ENCODE measurements around the gene ITIH3.
"Not testable (repeated sequence)": the region's sequence is repeated elsewhere in the genome, so short reads cannot be mapped to it uniquely, and the experiment has no call there.

Gene ITIH3, protein sequence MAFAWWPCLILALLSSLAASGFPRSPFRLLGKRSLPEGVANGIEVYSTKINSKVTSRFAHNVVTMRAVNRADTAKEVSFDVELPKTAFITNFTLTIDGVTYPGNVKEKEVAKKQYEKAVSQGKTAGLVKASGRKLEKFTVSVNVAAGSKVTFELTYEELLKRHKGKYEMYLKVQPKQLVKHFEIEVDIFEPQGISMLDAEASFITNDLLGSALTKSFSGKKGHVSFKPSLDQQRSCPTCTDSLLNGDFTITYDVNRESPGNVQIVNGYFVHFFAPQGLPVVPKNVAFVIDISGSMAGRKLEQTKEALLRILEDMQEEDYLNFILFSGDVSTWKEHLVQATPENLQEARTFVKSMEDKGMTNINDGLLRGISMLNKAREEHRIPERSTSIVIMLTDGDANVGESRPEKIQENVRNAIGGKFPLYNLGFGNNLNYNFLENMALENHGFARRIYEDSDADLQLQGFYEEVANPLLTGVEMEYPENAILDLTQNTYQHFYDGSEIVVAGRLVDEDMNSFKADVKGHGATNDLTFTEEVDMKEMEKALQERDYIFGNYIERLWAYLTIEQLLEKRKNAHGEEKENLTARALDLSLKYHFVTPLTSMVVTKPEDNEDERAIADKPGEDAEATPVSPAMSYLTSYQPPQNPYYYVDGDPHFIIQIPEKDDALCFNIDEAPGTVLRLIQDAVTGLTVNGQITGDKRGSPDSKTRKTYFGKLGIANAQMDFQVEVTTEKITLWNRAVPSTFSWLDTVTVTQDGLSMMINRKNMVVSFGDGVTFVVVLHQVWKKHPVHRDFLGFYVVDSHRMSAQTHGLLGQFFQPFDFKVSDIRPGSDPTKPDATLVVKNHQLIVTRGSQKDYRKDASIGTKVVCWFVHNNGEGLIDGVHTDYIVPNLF

DNA sequence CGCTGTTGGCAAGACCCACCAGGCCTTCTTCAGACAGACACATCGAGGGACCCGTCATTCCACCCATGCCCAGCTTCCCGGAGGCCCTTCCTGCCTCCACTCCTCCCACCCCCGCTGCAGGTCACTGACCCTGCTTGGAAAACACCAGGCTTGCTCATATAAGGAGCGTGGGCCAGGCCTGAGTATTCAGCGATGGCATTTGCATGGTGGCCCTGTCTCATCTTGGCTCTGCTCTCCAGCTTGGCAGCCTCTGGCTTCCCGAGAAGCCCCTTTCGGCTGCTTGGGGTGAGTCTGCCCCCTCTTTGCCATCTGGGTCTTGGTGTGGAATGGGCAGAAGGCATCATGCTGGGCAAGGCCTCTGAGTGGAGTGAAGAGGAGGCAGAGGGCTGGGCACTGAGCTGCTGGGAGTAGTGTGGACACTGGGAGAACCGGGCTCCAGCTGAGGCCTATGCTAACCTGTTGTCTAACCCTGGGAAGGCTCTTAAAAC is at the start of gene ITIH3:
TSS of gene ITIH3 (plus strand) at position 185 of the 488 bp plus-strand sequence. CDS start at position 193, 8 bp downstream.
- no peak for DNase-seq

DNA sequence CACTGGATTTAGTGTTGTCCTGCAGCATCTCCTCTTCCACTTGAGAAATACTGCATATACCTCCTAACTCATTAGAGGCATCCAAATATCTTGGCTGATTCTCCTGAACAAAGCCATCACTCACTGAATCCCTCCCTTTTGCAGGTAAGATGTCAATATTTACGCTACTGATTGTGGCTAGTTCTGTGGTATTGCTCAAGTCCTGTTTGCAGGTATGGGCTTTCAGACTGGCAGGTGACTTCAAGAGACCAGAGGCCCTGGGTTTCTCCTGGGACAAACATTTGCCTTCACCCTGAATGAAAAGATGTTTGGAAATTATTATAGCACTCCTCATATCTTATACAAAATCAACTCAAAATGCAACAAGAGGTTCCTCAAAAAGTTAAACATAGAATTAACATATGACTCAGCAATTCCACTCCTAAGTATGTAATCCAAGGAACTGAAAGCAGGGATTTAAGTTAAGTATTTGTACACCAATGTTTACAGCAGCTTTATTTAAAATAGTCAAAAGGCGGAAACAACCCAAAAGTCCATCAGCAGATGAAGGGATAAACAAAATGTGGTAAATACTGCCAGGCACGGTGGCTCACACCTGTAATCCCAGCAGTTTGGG is 42.4 kb upstream of the ITIH3 start:
- DNase-seq: no peak

DNA sequence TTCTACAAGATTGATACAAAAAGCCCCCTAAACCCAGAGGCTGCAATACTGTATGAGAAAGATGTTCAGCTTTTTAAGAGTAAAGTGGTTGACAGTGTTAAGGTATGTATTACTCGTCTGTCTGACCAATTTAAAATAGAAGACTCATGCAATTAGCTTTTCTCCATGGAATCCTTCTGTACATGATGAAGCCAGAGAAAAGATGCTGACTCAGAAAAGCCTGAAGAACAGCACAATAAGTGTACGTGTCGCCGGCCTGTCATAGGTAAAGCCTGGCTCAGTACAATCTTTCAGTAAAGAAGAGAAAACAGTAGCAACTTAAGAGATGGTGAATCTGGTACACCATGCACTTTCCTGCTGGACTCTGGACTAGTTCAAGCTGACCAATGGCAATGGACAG is 40.2 kb upstream of the ITIH3 start:
- no peak for DNase-seq

DNA sequence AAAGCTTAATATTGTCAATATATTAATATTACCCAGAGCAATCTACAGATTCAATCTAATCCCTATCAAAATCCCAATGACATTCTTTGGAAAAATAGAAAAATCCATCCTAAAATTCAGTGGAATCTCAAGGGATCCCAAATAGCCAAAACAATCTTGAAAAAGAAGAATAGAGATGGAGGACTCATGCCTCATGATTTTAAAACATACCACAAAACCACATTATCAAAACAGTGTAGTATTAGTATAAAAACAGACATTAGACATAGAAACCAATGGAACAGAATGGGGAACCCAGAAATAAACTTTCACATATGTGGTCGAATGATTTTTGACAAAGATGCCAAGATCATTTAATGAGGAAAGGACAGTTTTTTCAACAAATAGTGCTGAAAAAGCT is 38.5 kb upstream of the ITIH3 start:
- no peak for DNase-seq

DNA sequence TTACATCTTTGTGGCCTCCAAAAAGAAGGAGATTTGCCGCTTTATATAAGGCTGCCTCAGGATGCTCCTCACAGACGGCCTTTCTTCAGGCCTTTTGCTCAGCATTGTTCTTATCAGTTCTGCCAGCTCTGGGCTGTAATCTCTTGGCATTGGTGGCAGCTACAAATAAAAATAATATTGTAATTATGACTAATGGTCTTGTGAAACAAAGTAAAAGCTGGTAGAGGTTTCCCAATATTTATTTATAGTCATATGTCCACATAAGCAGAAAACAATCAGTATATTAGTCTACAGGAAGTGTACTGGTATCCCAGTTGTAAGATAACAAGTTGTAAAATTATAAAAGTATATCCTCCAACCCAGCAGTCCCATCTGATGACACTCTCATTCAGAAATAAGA is 31.1 kb upstream of the ITIH3 start:
- DNase-seq: no peak

DNA sequence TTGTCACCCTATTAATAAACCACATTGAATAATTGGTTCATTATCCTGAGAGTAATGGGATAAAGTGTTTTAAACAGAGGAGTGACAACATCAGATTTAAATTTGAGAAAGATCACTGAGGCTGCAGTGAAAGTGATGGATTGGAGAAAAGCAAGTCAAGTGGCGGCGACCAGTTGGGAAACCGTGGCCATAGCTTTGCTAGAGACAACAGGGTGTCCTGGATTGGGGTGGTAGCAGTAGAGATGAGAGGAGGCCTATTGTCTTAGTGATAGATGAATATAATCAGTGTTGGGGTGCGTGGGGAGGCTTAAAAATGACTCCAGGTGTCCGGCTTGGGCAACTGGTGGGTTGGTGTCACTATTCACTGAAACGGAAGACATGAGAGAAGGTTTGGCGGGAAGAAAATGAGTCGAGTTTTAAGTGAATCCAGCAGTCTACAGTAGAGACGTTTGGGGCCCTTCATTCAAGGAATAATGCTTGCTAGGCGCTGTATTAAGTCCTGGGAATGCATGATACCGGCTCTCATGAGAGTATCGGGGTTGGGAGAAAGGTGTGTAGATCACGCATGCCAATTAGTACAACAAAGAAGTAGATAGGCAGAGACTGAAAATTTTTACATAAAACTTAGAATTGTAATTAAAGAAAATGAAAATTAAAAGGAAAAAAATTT is 24.7 kb upstream of the ITIH3 start:
- DNase-seq: no peak

DNA sequence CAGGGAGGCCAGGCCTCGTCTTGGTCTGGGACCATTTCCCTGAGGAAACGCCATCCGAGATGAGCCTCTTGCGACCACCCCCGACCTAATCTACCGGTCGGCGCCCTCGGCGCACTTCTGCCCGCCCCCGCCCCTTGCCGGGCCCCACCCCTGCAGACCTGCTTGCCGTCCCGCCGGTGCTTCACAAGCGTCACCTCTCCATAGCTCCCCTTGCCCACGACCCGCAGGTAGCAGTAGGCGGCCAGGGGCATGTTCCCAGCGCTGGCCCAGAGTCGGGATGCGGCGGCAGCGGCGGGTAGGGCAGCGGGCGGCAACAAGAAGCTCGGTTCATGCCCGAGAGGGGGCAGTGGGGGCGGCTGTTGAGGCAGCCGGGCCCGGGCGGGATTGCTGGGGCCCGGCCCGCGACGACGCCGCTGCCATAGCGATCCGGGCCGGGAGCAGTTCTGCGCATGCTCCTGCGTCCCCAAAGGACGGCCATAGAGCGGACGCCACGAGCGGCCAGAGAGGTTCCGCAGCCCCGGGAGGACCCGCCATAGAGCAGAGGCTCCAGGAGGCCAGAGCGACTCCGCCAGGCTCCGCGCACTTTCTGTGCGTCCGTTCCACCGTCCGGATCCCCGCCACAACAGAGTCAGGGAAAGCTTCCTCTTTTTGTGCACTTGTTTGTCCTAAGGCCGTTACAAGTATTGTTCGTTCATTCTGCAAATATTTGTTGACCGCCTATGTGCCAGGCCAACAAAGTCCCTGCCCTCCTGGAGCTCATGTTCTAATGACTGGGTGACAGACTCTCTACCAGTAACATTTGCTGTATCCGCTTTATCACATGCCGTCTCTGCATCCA is 23.9 kb upstream of the ITIH3 start, which contains the start of gene NEK4:
TSS of gene NEK4 (minus strand) at position 445 of the 838 bp plus-strand sequence. CDS start at position 251, 194 bp downstream.
- peak; percentile 72 for DNase-seq

DNA sequence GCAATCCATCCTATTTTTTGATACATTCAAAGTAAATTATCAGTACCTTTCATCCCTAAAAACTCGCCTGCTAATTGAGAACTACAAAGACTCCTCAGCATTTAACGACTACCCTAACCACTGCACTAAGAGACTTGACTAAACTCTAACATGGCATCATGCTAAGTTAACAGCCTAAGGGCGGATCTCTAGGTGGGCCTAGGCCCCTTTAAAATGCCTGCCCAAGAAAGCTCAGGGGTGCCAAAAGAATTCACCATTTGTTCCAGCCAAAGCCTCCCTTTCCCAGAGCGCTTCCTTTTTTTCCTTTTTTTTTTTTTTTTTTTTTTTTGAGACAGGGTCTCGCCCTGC is 23.3 kb upstream of the ITIH3 start:
- no peak for DNase-seq

DNA sequence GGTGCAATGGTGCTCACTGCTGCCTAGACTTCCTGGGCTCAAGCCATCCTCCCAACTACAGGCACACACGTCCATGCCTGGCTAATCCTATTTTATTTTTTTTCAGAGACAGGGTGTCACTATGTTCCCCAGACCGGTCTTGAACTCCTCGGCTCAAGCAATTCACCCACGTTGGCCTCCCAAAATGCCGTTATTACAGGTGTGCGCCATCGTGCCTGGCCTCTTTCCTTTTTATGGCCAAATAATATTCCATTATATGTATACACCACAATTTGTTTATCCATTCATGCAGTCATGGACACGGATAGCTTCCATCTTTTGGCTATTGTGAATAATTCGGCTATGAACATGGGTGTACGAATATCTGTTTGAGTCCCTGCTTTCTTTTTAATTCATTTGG is 22.9 kb upstream of the ITIH3 start:
- no peak for DNase-seq

DNA sequence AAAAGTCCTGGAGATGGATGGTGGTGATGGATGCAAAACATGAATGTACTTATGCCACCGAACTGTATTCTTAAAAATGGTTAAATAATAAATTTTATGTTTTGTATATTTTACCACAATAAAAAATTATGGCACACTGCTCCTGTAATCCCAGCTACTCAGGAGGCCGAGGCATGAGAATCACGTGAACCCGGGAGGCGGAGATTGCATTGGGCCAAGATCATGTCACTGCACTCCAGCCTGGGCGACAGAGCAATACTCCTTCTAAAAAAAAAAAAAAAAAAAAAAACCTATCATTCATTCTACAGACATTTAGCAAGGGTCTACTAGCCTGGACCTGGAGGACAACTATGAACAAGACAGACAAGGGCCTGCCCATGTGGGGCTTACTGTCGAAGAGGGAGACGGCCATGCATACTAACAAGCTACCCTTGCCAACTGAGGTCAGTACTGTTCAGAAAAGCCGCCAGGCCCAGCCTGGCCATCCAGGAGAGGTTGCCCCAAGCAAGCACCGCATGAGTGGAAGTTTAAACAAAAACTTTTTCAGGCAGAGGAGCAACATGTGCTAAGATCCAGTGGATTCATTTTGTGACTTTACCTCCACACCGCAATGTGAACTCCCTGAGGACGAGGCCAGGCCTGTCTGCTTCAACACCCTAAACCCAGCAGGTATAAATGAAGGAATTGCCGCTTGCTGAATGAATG is 21.1 kb upstream of the ITIH3 start:
- DNase-seq: no peak

DNA sequence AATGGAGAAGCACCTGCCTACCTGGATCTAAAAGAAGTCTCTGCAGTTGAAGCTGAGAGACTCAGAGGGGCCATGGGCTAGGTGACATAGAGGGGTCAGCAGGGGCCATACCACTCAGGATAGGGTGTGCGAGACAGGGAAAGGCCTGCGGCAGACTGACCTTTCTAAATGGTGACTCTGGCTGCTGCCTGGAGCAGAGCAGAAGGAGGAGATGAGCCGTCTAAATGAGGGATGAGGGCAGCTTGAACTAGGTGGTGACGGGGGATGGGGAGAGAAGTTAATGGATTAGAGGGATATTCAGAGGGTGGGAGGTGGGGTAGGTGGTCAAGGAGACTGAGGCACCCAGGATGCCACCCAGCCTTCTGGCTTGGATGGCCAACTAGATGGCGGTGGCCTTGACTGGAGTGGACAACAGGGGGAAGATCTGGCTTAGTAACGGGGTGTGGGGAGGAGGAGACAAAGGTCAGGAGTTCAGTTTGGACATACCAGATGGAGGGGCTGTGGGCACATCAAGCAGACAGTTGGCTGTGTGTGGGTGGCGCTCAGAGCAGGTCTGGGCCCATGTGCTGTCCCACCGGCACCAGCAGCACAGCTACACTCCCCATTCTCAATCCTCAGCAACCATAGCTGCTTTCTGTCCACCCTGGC is 20.4 kb upstream of the ITIH3 start:
- DNase-seq: no peak

DNA sequence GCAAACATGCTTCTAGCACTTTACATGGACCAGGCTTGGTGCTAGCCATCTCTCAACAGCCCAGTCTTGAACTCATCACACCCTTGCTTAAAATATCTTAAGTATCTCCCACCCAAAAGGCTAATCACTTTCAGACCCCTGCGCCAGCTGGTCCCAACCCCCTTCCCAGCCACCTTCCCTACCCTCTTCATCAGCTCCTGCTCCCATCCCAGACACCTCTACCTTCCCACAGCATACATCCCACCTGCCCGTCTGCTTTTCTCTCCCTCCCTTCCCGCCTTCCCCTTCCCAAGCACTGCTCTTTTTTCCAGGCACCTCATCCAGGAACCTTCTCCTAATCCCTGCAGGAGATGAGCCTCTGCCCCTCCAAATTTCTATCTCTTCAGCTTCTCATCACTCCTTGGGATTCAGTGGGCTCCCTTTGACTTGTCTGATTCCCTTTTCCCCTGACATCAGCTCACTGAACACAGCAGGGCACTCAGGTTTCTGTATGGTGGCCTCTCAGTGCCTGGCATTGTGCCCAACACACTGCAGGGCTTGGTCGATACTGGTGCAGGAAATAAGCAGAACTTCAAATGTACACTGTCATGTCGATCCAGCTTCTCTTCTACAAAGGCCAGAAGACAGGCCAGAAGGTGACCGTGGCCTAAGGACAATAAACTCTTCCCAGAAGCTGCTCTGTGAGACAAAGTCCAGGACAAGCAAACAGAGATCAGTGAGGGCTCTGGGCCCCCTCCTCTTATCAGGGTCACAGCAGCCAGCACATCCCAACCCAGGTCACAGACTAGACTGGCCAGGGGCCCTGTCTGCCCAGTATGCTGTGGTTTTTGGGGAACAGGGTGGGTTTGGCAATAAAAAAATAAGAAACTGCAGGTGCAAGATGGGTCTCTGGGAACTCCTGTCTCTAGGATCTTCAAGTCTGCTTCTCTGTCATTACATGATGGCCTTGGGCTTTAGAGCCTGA is 19.4 kb upstream of the ITIH3 start:
- DNase-seq: peak; percentile 6

DNA sequence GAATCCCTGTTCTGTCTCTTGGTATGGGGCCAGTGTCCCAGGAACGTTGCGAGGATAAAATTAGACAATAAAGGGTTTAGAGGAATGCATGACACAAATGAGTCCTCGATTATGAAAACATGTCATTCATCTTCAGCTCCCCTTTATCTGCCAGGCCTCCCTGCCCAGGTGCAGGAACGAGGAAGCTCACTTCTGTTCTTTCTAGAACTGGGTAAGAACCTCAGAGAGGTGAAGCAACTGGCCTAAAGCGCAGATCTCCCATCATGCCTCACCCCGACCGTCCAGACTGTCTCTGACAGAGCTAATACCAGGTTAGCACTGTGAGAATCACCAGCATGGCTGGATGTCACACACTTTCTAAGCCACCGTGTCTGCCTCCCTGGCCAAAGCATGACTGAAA is 18.7 kb upstream of the ITIH3 start:
- no peak for DNase-seq

DNA sequence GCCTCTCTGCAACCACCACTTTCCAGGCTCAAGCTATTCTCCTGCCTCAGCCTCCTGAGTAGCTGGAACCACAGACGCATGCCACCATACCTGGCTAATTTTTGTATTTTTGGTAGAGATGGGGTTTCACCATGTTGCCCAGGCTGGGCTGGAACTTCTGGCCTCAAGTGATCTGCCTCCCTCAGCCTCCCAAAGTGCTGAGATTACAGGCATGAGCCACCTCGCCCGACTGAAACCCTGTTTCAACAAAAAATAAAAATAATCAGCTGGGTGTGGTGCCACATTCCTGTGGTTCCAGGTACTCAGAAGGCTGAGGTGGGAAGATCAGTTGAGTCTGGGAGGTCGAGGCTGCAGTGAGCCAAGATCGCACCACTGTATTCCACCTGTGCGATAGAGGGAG is 18.1 kb upstream of the ITIH3 start:
- DNase-seq: not testable (repeated sequence)

DNA sequence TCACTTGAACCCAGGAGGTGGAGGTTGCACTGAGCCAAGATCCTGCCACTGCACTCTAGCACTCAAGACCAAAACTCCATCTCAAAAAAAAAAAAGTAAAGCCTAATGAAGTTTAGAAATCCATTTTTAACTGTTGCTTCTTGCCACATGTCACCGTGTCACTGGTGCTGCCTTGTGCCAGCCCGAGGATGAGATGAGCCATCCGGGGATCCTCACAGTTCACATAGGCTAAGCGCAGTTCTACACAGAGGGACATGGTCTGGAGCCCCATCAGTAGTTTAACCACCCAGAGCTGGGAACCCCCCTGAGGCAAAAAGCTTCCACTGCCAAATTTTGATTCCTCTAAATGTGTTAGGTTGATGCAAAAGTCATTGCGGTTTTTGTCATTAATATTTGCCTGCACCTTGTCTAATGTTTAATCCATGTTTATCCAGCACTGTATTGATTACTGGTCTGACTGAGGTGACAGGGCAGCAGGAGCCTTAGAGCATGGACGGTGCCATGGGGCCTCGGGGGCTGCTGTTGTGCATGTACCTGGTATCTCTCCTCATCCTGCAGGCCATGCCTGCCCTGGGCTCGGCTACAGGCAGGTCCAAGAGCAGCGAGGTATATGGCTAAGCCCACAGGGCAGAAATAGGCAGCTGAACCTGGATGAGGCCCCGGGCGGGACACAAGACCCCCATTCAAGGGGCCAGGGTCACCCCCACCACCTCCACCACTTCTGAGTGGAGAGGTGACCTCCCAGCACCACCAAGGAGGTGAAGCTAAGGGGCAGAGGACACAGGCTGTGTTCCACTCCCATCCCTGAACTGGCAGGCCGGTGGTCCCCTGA is 17.3 kb upstream of the ITIH3 start, which contains the start of gene ITIH1:
TSS of gene ITIH1 (plus strand) at position 473 of the 832 bp plus-strand sequence. CDS start at position 490, 17 bp downstream.
- no peak for DNase-seq

DNA sequence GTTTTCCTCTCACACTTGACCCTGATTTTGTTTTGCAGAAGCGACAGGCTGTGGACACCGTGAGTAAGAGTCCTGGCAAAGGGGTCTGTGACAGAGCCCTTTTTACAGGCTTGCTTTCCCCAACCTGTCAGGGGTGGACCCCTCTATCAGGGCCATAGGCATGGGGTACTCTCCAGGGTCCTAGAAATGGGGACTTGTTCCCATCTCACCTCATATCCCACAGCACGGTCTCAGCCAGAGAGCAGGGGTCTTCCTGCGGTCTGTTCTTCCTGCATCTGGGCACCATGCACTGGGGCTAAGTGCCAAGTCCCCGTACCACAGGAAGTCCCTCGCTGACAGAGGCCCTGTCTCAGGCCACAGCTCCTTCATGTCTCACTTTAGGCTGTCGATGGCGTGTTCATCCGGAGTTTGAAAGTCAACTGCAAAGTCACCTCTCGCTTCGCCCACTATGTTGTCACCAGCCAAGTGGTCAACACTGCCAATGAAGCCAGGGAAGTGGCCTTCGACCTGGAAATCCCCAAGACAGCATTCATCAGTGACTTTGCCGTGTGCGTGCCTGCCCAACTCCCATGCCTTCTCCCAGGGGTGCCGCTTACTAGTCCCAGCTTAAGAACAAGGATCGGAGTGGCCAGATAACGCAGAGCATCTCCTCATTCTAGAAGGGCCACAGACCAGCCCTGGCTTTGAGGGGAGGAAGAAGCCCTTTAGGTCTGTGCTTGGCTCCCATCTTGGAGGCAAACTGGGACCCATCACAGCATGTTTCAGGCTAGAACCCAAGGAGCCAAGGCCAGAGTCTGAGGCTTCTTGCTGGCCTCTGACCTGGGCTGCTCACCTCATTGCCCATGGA is 16.4 kb upstream of the ITIH3 start:
- DNase-seq: no peak
